B cell (primary cell): ENCODE data around the gene ARHGAP42.

ENCODE experiments used
- EZH2 ChIP-seq: IDR thresholded peaks from 2 replicates; pipeline ENCODE4 v1.6.1; 2012; ENCODE audit warnings: borderline replicate concordance, low read depth, mild to moderate bottlenecking, moderate library complexity, low read length; ENCODE audit not compliant: insufficient read depth, poor library complexity, severe bottlenecking
- TF ChIP-seq, protein P1 (sequence below): fragments of 200-600 bp; IDR thresholded peaks from one replicate; pipeline ENCODE4 v1.8.0; 2022; ENCODE audit warnings: antibody characterized with exemption, mild to moderate bottlenecking

DNA sequence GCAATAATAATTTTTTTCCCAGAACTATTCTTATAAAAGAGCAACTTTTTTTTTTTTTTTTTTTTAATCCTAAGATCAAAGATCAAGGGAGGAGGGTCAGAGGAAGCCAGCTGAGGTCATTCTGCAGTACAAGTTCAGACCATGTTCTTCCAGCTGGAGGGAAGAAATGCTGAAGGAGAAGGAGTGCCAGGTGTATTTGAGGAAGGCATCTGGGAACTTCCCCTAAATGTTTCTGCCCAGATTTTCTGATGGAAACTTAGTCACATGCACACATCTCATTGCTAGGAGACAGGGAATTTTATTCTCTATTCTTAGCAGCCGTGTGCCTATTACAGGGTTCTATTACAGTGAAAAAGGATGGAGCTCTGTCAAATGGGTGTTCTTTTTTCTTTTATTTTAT is 208.4 kb downstream of the ARHGAP42 start:
- TF ChIP-seq, protein P1, sequence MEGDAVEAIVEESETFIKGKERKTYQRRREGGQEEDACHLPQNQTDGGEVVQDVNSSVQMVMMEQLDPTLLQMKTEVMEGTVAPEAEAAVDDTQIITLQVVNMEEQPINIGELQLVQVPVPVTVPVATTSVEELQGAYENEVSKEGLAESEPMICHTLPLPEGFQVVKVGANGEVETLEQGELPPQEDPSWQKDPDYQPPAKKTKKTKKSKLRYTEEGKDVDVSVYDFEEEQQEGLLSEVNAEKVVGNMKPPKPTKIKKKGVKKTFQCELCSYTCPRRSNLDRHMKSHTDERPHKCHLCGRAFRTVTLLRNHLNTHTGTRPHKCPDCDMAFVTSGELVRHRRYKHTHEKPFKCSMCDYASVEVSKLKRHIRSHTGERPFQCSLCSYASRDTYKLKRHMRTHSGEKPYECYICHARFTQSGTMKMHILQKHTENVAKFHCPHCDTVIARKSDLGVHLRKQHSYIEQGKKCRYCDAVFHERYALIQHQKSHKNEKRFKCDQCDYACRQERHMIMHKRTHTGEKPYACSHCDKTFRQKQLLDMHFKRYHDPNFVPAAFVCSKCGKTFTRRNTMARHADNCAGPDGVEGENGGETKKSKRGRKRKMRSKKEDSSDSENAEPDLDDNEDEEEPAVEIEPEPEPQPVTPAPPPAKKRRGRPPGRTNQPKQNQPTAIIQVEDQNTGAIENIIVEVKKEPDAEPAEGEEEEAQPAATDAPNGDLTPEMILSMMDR = no peak
- no peak for TF ChIP-seq EZH2
